H1 (cell line): Measurements from ENCODE around the gene AGAP1. TPM values are rescaled to one million over a fixed set of nuclear protein-coding genes. Genes with fewer than 3 reads are reported as not detected.

Experiments
- CTCF ChIA-PET: fragments of 300-600 bp; sonication (Branson Sonifier 250); formaldehyde crosslinking; loops from one replicate; lab custom pipeline; 2021; ENCODE audit not compliant: partially characterized antibody; lab: Charles Lee
- POLR2A ChIA-PET: fragments of 300-600 bp; sonication (Branson Sonifier 250); formaldehyde crosslinking; loops from one replicate; lab custom pipeline; 2021; ENCODE audit warnings: inconsistent platforms; ENCODE audit not compliant: partially characterized antibody; lab: Charles Lee
- DNase-seq, 2 experiments: peaks; one replicate each; pipeline versions ENCODE4 v3.0.0 to v3.0.0-alpha.2; 2010 to 2022; ENCODE audit warnings: low spot score in 2 of 2, low read depth in 1 of 2, mixed read lengths in 1 of 2
- FAIRE-seq: peaks from 2 replicates; lab custom pipeline; 2011; peaks lifted over from hg19 to GRCh38; lab: Jason Lieb, UNC
- H2AFZ ChIP-seq: 2 replicates; pipeline ENCODE4 v1.8.1; 2012; ENCODE audit warnings: low read length, inconsistent platforms
- H2AK5ac ChIP-seq: 2 replicates; pipeline ENCODE4 v1.6.1; 2013; ENCODE audit warnings: low read depth, low read length
- H2BK120ac ChIP-seq: replicated peaks from 2 replicates; pipeline ENCODE3; 2013; ENCODE audit warnings: low read depth, low read length, inconsistent platforms
- H2BK12ac ChIP-seq: 2 replicates; pipeline ENCODE4 v1.6.1; 2013; ENCODE audit warnings: low read depth, low read length
- H2BK15ac ChIP-seq: 2 replicates; pipeline ENCODE4 v1.6.1; 2013; ENCODE audit warnings: low read length
- H2BK20ac ChIP-seq: 2 replicates; pipeline ENCODE4 v1.6.1; 2013; ENCODE audit warnings: low read length
- H2BK5ac ChIP-seq: 2 replicates; pipeline ENCODE4 v1.6.1; 2013; ENCODE audit warnings: low read depth, low read length
- H3K14ac ChIP-seq: 2 replicates; pipeline ENCODE4 v1.6.1; 2013; ENCODE audit warnings: inconsistent platforms; ENCODE audit not compliant: insufficient read length
- H3K18ac ChIP-seq: 2 replicates; pipeline ENCODE4 v1.6.1; 2013; ENCODE audit warnings: low read length; ENCODE audit errors: extremely low read depth
- H3K23ac ChIP-seq: 2 replicates; pipeline ENCODE4 v1.6.1; 2013; ENCODE audit warnings: inconsistent platforms; ENCODE audit not compliant: insufficient read length
- H3K23me2 ChIP-seq: 2 replicates; pipeline ENCODE4 v1.6.1; 2013; ENCODE audit warnings: low read depth, low read length
- H3K27ac ChIP-seq: 2 replicates; pipeline ENCODE4 v1.6.1; 2011; ENCODE audit warnings: low read depth, low read length, inconsistent platforms
- H3K27me3 ChIP-seq, 4 experiments: replicated peaks in 1 of 4; 1 replicate in 1 of 4; 2 replicates in 3 of 4; pipeline versions ENCODE4 v1.6.1 to v1.8.1; 2011 to 2013; ENCODE audit warnings: low read length in 3 of 4, mild to moderate bottlenecking in 3 of 4, inconsistent platforms in 2 of 4, mixed read lengths in 2 of 4, moderate library complexity in 1 of 4; ENCODE audit not compliant: control insufficient read depth in 3 of 4, insufficient read depth in 3 of 4; ENCODE audit errors: extremely low read depth in 1 of 4
- H3K36me3 ChIP-seq, 4 experiments: 2 replicates each; pipeline versions ENCODE4 v1.6.1 to v1.8.1; 2011 to 2013; ENCODE audit warnings: mild to moderate bottlenecking in 4 of 4, low read length in 3 of 4, moderate library complexity in 2 of 4, control low read depth in 1 of 4, inconsistent platforms in 1 of 4; ENCODE audit not compliant: insufficient read depth in 4 of 4, control insufficient read depth in 2 of 4
- H3K4ac ChIP-seq: replicated peaks from 2 replicates; pipeline ENCODE3; 2013; ENCODE audit warnings: low read length, low read depth, mixed read lengths, inconsistent platforms; ENCODE audit not compliant: insufficient read length
- H3K4me1 ChIP-seq, 4 experiments: replicated peaks in 1 of 4; 1 replicate in 1 of 4; 2 replicates in 3 of 4; pipeline versions ENCODE4 v1.6.1 to v1.8.1; 2011 to 2013; ENCODE audit warnings: low read length in 3 of 4, inconsistent platforms in 2 of 4, mixed read lengths in 1 of 4; ENCODE audit not compliant: insufficient read depth in 4 of 4, control insufficient read depth in 3 of 4
- H3K4me2 ChIP-seq, 2 experiments: 2 replicates each; pipeline versions ENCODE4 v1.6.1 to v1.8.1; 2011 to 2013; ENCODE audit warnings: low read depth in 2 of 2, low read length in 2 of 2, control low read depth in 1 of 2, inconsistent platforms in 1 of 2, mild to moderate bottlenecking in 1 of 2; ENCODE audit not compliant: insufficient read depth in 1 of 2
- H3K4me3 ChIP-seq, 4 experiments: fragments of 200-600, 300-600 bp in 1 of 4; sonication (generic), shearing (Covaris generic), sonication (Bioruptor Twin) in 1 of 4; 2 replicates each; pipeline versions ENCODE4 v1.5.1 to v1.8.1; 2011 to 2016; ENCODE audit warnings: low read length in 4 of 4, low read depth in 3 of 4, control low read depth in 2 of 4, inconsistent platforms in 2 of 4, mild to moderate bottlenecking in 2 of 4, mixed read lengths in 1 of 4, moderate library complexity in 1 of 4; ENCODE audit not compliant: insufficient read depth in 2 of 4; ENCODE audit errors: extremely low read depth in 1 of 4
- H3K56ac ChIP-seq: replicated peaks from 2 replicates; pipeline ENCODE3; 2013; ENCODE audit warnings: low read depth, mild to moderate bottlenecking, mixed read lengths, low read length, inconsistent platforms; ENCODE audit not compliant: insufficient read length
- H3K79me1 ChIP-seq: 2 replicates; pipeline ENCODE4 v1.6.1; 2013; ENCODE audit warnings: low read depth, low read length, control low read depth
- H3K79me2 ChIP-seq, 2 experiments: 2 replicates each; pipeline versions ENCODE4 v1.6.1 to v1.8.1; 2012 to 2013; ENCODE audit warnings: low read length in 2 of 2, mild to moderate bottlenecking in 2 of 2, inconsistent platforms in 1 of 2; ENCODE audit not compliant: insufficient read depth in 2 of 2, control insufficient read depth in 1 of 2
- H3K9ac ChIP-seq, 4 experiments: replicated peaks in 1 of 4; 1 replicate in 1 of 4; 2 replicates in 3 of 4; pipeline versions ENCODE4 v1.6.1 to v1.8.1; 2011 to 2013; ENCODE audit warnings: low read depth in 3 of 4, low read length in 3 of 4, control low read depth in 2 of 4, mild to moderate bottlenecking in 2 of 4, moderate library complexity in 2 of 4, inconsistent platforms in 1 of 4; ENCODE audit errors: extremely low read depth in 1 of 4
- H3K9me3 ChIP-seq, 2 experiments: 2 replicates each; pipeline versions ENCODE4 v1.6.1 to v1.8.1; 2012 to 2013; ENCODE audit warnings: mild to moderate bottlenecking in 2 of 2, moderate library complexity in 2 of 2, control low read depth in 1 of 2, inconsistent platforms in 1 of 2, low read depth in 1 of 2, low read length in 1 of 2, mixed read lengths in 1 of 2; ENCODE audit not compliant: insufficient read depth in 2 of 2
- H4K20me1 ChIP-seq, 2 experiments: replicated peaks in 1 of 2; 2 replicates each; pipeline versions ENCODE3 to v1.8.1; 2011 to 2013; ENCODE audit warnings: inconsistent platforms in 2 of 2, low read length in 2 of 2, mild to moderate bottlenecking in 1 of 2; ENCODE audit not compliant: insufficient read depth in 2 of 2, control insufficient read depth in 1 of 2
- H4K5ac ChIP-seq: 2 replicates; pipeline ENCODE4 v1.6.1; 2013; ENCODE audit warnings: low read length, low read depth, mixed read lengths, inconsistent platforms; ENCODE audit not compliant: insufficient read length
- H4K8ac ChIP-seq: 2 replicates; pipeline ENCODE4 v1.8.0; 2013; ENCODE audit warnings: mild to moderate bottlenecking, moderate library complexity, low read length, inconsistent platforms; ENCODE audit not compliant: insufficient read depth; ENCODE audit errors: extremely low read depth
- H4K91ac ChIP-seq: replicated peaks from 2 replicates; pipeline ENCODE3; 2013; ENCODE audit warnings: low read length, mixed read lengths, inconsistent platforms; ENCODE audit not compliant: insufficient read length
- CHD1 ChIP-seq: IDR thresholded peaks from 2 replicates; pipeline ENCODE4 v1.6.1; 2012; ENCODE audit warnings: low read depth, low read length, improper control_type of control experiment
- EGR1 ChIP-seq: IDR thresholded peaks from 2 replicates; pipeline ENCODE4 v1.6.1; 2011; ENCODE audit warnings: low read depth, low read length, borderline replicate concordance
- GABPA ChIP-seq: IDR thresholded peaks from 2 replicates; pipeline ENCODE4 v1.6.1; 2011; ENCODE audit warnings: mild to moderate bottlenecking, low read length, moderate library complexity, borderline replicate concordance; ENCODE audit not compliant: insufficient read depth
- JUN ChIP-seq: IDR thresholded peaks from 2 replicates; pipeline ENCODE4 v1.6.1; 2011; ENCODE audit warnings: low read depth, mild to moderate bottlenecking, improper control_type of control experiment, low read length
- POLR2AphosphoS5 ChIP-seq: IDR thresholded peaks from 2 replicates; pipeline ENCODE4 v1.6.1; 2011; ENCODE audit warnings: low read depth, low read length
- RAD21 ChIP-seq, 2 experiments: IDR thresholded peaks in 1 of 2; conservative IDR thresholded peaks in 1 of 2; 2 replicates each; pipeline ENCODE4 v1.6.1; 2011; ENCODE audit warnings: low read depth in 2 of 2, low read length in 2 of 2, improper control_type of control experiment in 1 of 2, inconsistent platforms in 1 of 2, mild to moderate bottlenecking in 1 of 2, moderate library complexity in 1 of 2
- RNF2 ChIP-seq: fragments of 200-900, 300-1000 bp; sonication (generic); IDR thresholded peaks from 2 replicates; pipeline ENCODE4 v1.7.1; 2016; ENCODE audit warnings: borderline replicate concordance, low read depth, mild to moderate bottlenecking, antibody characterized with exemption, low read length; ENCODE audit not compliant: poor library complexity, severe bottlenecking; ENCODE audit errors: missing control alignments
- SAP30 ChIP-seq: fragments of 300-600 bp; sonication (generic); IDR thresholded peaks from 2 replicates; pipeline ENCODE4 v1.7.1; 2012; ENCODE audit warnings: low read length, moderate library complexity, mild to moderate bottlenecking, inconsistent platforms; ENCODE audit not compliant: insufficient read depth, insufficient replicate concordance
- SIX5 ChIP-seq: IDR thresholded peaks from 2 replicates; pipeline ENCODE4 v1.6.1; 2011; ENCODE audit warnings: mild to moderate bottlenecking, low read depth, low read length
- TBP ChIP-seq: IDR thresholded peaks from 2 replicates; pipeline ENCODE4 v1.6.1; 2011; ENCODE audit warnings: low read depth, low read length, improper control_type of control experiment
- TCF12 ChIP-seq: IDR thresholded peaks from 2 replicates; pipeline ENCODE4 v1.6.1; 2011; ENCODE audit warnings: low read depth, mild to moderate bottlenecking, low read length
- TEAD4 ChIP-seq: IDR thresholded peaks from 2 replicates; pipeline ENCODE4 v1.6.1; 2012; ENCODE audit warnings: low read depth, low read length, inconsistent platforms, mixed read lengths
- WGBS, 2 experiments: shearing (Covaris generic) in 1 of 2; methylation state at CpG; one replicate each; pipeline versions ENCODE4 v1.1.6 to v1.1.7; 2013 to 2015; ENCODE audit warnings: low lambda C conversion rate in 2 of 2, mixed read lengths in 2 of 2, inconsistent platforms in 1 of 2, low coverage in 1 of 2, missing lambda C conversion rate in 1 of 2; ENCODE audit not compliant: insufficient replicate concordance in 2 of 2, insufficient coverage in 1 of 2, insufficient read length in 1 of 2; ENCODE audit errors: extremely low coverage in 1 of 2, missing lambda C conversion rate in 1 of 2; 5-methylcytosine and 5-hydroxymethylcytosine counted together
- polyA plus RNA-seq, 7 experiments: library from polyadenylated mRNA; depleted of rRNA in 3 of 7; stranded (reverse) in 5 of 7; unstranded in 2 of 7; fragments of >200 nt in 5 of 7; fragments of 200-250 nt in 2 of 7; gene quantifications; 1 replicate in 5 of 7; 2 replicates in 1 of 7; 4 replicates in 1 of 7; pipeline versions ENCODE4 v1.2.1 to v1.2.3, GENCODE V29; 2011 to 2013; ENCODE audit warnings: missing spikeins in 2 of 7, mixed read lengths in 2 of 7
- total RNA-seq: library from RNA; stranded (reverse); fragmentation: NEBNext Ultra II Directional; extraction: Animal tissue kit (Norgen Biotek cat#: 25700); gene quantifications from 2 replicates; pipeline ENCODE4 v1.2.1, GENCODE V29; 2021
- TF ChIP-seq, protein P1 (sequence below): IDR thresholded peaks from 2 replicates; pipeline ENCODE4 v1.6.1; 2012; ENCODE audit warnings: inconsistent platforms

Gene AGAP1
- total and polyA plus RNA-seq, 2 of the 8 experiments (the other 6 are each of a cell fraction or from before 2014, with no cell fraction given), result 18.1 to 39.4 TPM

GRCh38 chr2:236143811-236144210, 650.0 kb downstream of the AGAP1 start:
- Histone ChIP-seq H3K18ac (no peak overlapping the region), H3K4me3 (no peak overlapping the region), H3K4ac (no peak overlapping the region), H4K20me1 (no peaks in the 10 kb centered on the region), H3K9me3 (no peaks in the 10 kb centered on the region), H3K14ac (no peak overlapping the region), H3K79me2 (no peaks in the 10 kb centered on the region), H2BK12ac (no peak overlapping the region), H4K8ac (no peak overlapping the region), H3K36me3 (no peaks in the 10 kb centered on the region), H4K91ac (no peak overlapping the region), H3K56ac (no peak overlapping the region), H2AK5ac (no peak overlapping the region), H3K4me2 (no peak overlapping the region), H3K9ac (no peak overlapping the region), H3K79me1 (no peaks in the 10 kb centered on the region), H3K23me2 (no peaks in the 10 kb centered on the region), H3K23ac (no peak overlapping the region), H3K27me3 (peaks cover 0 to 6% (median 3%) of the 10 kb centered on the region in 4 experiments; a peak in 6 of 7 replicates), H3K27ac (no peak overlapping the region), H4K5ac (no peak overlapping the region), H2BK5ac (no peak overlapping the region), H2BK15ac (no peak overlapping the region), H2BK20ac (no peak overlapping the region), H3K4me1 (peaks cover 0 to 5% (median 4%) of the 10 kb centered on the region in 4 experiments; a peak in 5 of 7 replicates), H2AFZ (no peak overlapping the region), H2BK120ac (no peak overlapping the region)
- POLR2A ChIA-PET, result interaction anchor here (1.3 kb wide), 2 partner anchors 19 to 31 kb away, joined by 4 to 5 read pairs; no protein-coding TSS in a partner anchor
- FAIRE-seq (no peak), DNase-seq (no peak)
- CTCF ChIA-PET, result interaction anchor here (0.6 to 4.8 kb wide), 37 partner anchors 8 to 371 kb away, joined by 3 to 51 read pairs (median 5); no protein-coding TSS in a partner anchor
- 84% methylated on average over 10 of the region's 10 CpGs; no CpG with 5 or more reads in 1 of the 2 experiments for WGBS, 2 experiments
- TF ChIP-seq GABPA (no peak), TEAD4 (no peak), SIX5 (no peak), CHD1 (no peak), RAD21 (IDR thresholded peaks at IDR 0.05 in 1 of 2, conservative IDR thresholded peaks at IDR 0.05 in 1 of 2; ENCODE audit: low read depth in 2 of 2, low read length in 2 of 2) (no peak), RNF2 (no peak), JUN (no peak), EGR1 (no peak), SAP30 (no peak), POLR2AphosphoS5 (no peak), TCF12 (no peak), TBP (no peak)
- TF ChIP-seq, protein P1, sequence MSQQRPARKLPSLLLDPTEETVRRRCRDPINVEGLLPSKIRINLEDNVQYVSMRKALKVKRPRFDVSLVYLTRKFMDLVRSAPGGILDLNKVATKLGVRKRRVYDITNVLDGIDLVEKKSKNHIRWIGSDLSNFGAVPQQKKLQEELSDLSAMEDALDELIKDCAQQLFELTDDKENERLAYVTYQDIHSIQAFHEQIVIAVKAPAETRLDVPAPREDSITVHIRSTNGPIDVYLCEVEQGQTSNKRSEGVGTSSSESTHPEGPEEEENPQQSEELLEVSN, result no peak
